B cell (primary cell): ENCODE results near the gene TMEM43. TPM values are rescaled to one million over a fixed set of nuclear protein-coding genes. Genes with fewer than 3 reads are reported as not detected.
"Not testable (repeated sequence)": the region's sequence is repeated elsewhere in the genome, so short reads cannot be mapped to it uniquely, and the experiment has no call there.

ENCODE experiments used
- ATAC-seq: fragments of 200-7000 bp; cut with Tn5 transposase; one replicate; pipeline ENCODE4 v1.10.0; 2021; ENCODE audit warnings: low read depth, mild to moderate bottlenecking, moderate number of reproducible peaks, moderate library complexity
- CTCF ChIA-PET: fragments of 350-600 bp; sonication (Branson Sonifier 250); formaldehyde crosslinking; loops from one replicate; lab custom pipeline; 2021; ENCODE audit warnings: antibody characterized with exemption, inconsistent platforms; lab: Charles Lee
- POLR2A ChIA-PET: fragments of 350-600 bp; sonication (Branson Sonifier 250); formaldehyde crosslinking; loops from one replicate; lab custom pipeline; 2021; ENCODE audit warnings: antibody characterized with exemption; lab: Charles Lee
- DNase-seq: peaks from one replicate; pipeline ENCODE4 v3.0.0; 2013
- H2AFZ ChIP-seq: 2 replicates; pipeline ENCODE4 v1.6.1; 2012; ENCODE audit warnings: mild to moderate bottlenecking, low read depth, low read length; ENCODE audit not compliant: insufficient read depth, poor library complexity, severe bottlenecking
- H3K27ac ChIP-seq, 2 donors: 1 replicate in 1 of 2; 2 replicates in 1 of 2; pipeline ENCODE4 v1.5.1; 2012 to 2013; ENCODE audit warnings: low read length in 2 of 2, mild to moderate bottlenecking in 2 of 2, moderate library complexity in 1 of 2
- H3K27me3 ChIP-seq, 4 experiments: fragments of 200-600 bp in 1 of 4; sonication (generic) in 1 of 4; replicated peaks in 1 of 4; 1 replicate in 2 of 4; 2 replicates in 2 of 4; pipeline versions ENCODE4 v1.6.1 to v1.7.0; 2013 to 2016; ENCODE audit warnings: low read length in 3 of 4, mild to moderate bottlenecking in 2 of 4, mixed read lengths in 1 of 4, moderate library complexity in 1 of 4; ENCODE audit not compliant: insufficient read depth in 4 of 4, control insufficient read depth in 3 of 4; ENCODE audit errors: control extremely low read depth in 1 of 4
- H3K36me3 ChIP-seq, 2 experiments: replicated peaks in 1 of 2; 1 replicate in 1 of 2; 2 replicates in 1 of 2; pipeline versions ENCODE4 v1.6.1 to v1.7.1; 2013; ENCODE audit warnings: low read length in 1 of 2; ENCODE audit not compliant: insufficient read depth in 2 of 2, control insufficient read depth in 1 of 2; ENCODE audit errors: control extremely low read depth in 1 of 2, extremely low read depth in 1 of 2
- H3K4me1 ChIP-seq, 2 donors: fragments of 200-600 bp in 1 of 2; sonication (generic) in 1 of 2; 1 replicate in 1 of 2; 2 replicates in 1 of 2; pipeline versions ENCODE4 v1.5.1 to v1.6.1; 2013 to 2017; ENCODE audit warnings: low read length in 2 of 2; ENCODE audit not compliant: control insufficient read depth in 2 of 2, insufficient read depth in 2 of 2
- H3K4me2 ChIP-seq: replicated peaks from 2 replicates; pipeline ENCODE3; 2012; ENCODE audit warnings: mild to moderate bottlenecking, low read depth, low read length; ENCODE audit not compliant: poor library complexity, severe bottlenecking
- H3K4me3 ChIP-seq, 5 experiments: fragments of 200-600 bp in 1 of 5; sonication (generic) in 1 of 5; 1 replicate in 3 of 5; 2 replicates in 2 of 5; pipeline versions ENCODE4 v1.5.1 to v1.7.0; 2011 to 2016; ENCODE audit warnings: low read length in 4 of 5, mild to moderate bottlenecking in 4 of 5, low read depth in 2 of 5, control low read depth in 1 of 5, moderate library complexity in 1 of 5; ENCODE audit not compliant: insufficient read depth in 1 of 5; ENCODE audit errors: control extremely low read depth in 1 of 5, extremely low read depth in 1 of 5
- H3K79me2 ChIP-seq: fragments of 200-600 bp; sonication (generic); one replicate; pipeline ENCODE4 v1.6.0; 2016; ENCODE audit warnings: low read length; ENCODE audit not compliant: control insufficient read depth, insufficient read depth
- H3K9ac ChIP-seq: fragments of 200-600 bp; sonication (generic); 2 replicates; pipeline ENCODE4 v1.6.1; 2017; ENCODE audit warnings: mild to moderate bottlenecking, low read length, moderate library complexity
- H3K9me3 ChIP-seq, 3 donors: one replicate each; pipeline versions ENCODE4 v1.6.1 to v1.7.1; 2013; ENCODE audit warnings: low read length in 2 of 3; ENCODE audit not compliant: control insufficient read depth in 2 of 3, insufficient read depth in 1 of 3; ENCODE audit errors: control extremely low read depth in 1 of 3
- H4K20me1 ChIP-seq: 2 replicates; pipeline ENCODE4 v1.6.0; 2012; ENCODE audit warnings: mild to moderate bottlenecking, low read length; ENCODE audit not compliant: insufficient read depth, control insufficient read depth, poor library complexity, severe bottlenecking
- H3K27ac Mint-ChIP-seq: one replicate; pipeline ENCODE4 v1.8.0; 2021; ENCODE audit warnings: mixed read lengths
- H3K27me3 Mint-ChIP-seq: one replicate; pipeline ENCODE4 v1.8.0; 2021; ENCODE audit warnings: mixed read lengths
- H3K4me1 Mint-ChIP-seq: one replicate; pipeline ENCODE4 v1.8.0; 2021; ENCODE audit warnings: mixed read lengths
- H3K4me3 Mint-ChIP-seq: one replicate; pipeline ENCODE4 v1.8.0; 2021; ENCODE audit warnings: mixed read lengths
- H3K9me3 Mint-ChIP-seq: one replicate; pipeline ENCODE4 v1.8.0; 2022; ENCODE audit warnings: mixed read lengths; ENCODE audit not compliant: insufficient read depth
- EZH2 ChIP-seq: IDR thresholded peaks from 2 replicates; pipeline ENCODE4 v1.6.1; 2012; ENCODE audit warnings: borderline replicate concordance, low read depth, mild to moderate bottlenecking, moderate library complexity, low read length; ENCODE audit not compliant: insufficient read depth, poor library complexity, severe bottlenecking
- WGBS: methylation state at CpG from one replicate; pipeline ENCODE4 v1.1.5; 2013; ENCODE audit warnings: missing lambda C conversion rate; ENCODE audit not compliant: insufficient coverage; 5-methylcytosine and 5-hydroxymethylcytosine counted together
- intact Hi-C: fragments of 100-400 bp; cut with micrococcal nuclease; formaldehyde crosslinking; loops from one replicate; pipeline ENCODE4 v1.10.0; 2022
- polyA plus RNA-seq: library from polyadenylated mRNA; depleted of rRNA; stranded (reverse); fragments of >200 nt; gene quantifications from 2 replicates; pipeline ENCODE4 v1.2.3, GENCODE V29; 2012
- total RNA-seq, 2 donors: library from RNA; stranded (reverse); fragments of 120-200 nt in 1 of 2; gene quantifications; 1 replicate in 1 of 2; 2 replicates in 1 of 2; pipeline versions ENCODE4 v1.2.3 to v1.2.4, GENCODE V29; 2013 to 2022
- TF ChIP-seq, protein P1 (sequence below): fragments of 200-600 bp; IDR thresholded peaks from one replicate; pipeline ENCODE4 v1.8.0; 2022; ENCODE audit warnings: antibody characterized with exemption, mild to moderate bottlenecking

The TMEM43 gene
- total and polyA plus RNA-seq, 2 donors (not counting 1 experiment from before 2014, with no cell fraction given) = 29.5 to 37.6 TPM

DNA sequence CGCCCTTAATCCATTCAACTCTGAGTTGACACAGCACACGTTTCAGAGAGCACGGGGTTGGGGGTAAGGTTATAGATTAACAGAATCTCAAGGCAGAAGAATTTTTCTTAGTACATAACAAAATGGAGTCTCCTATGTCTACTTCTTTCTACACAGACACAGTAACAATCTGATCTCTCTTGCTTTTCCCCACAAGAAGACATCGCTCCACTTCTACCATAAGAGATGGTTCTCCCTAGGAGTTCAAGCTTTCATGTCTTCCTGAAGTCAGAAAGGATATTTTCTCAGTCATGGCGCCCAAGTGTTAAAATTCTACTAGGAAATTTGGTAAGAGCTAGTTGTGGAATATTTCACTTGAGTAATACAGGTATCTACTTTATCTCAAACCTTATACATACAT lies 32.9 kb upstream of the TMEM43 start:
- ATAC-seq, H3K4me1 Mint-ChIP-seq, H3K27ac Mint-ChIP-seq, H3K9ac ChIP-seq, intact Hi-C loops, H3K9me3 ChIP-seq, H2AFZ ChIP-seq, H4K20me1 ChIP-seq, H3K4me1 ChIP-seq, H3K36me3 ChIP-seq, DNase-seq, H3K4me2 ChIP-seq, H3K4me3 Mint-ChIP-seq, H3K27ac ChIP-seq, CTCF ChIA-PET, POLR2A ChIA-PET, H3K79me2 ChIP-seq, H3K9me3 Mint-ChIP-seq, H3K4me3 ChIP-seq, H3K27me3 ChIP-seq: not testable (repeated sequence)
- peaks cover 38% of the 10 kb centered on the region for H3K27me3 Mint-ChIP-seq
- no CpG with 5 or more reads among the region's 5 CpGs for WGBS

DNA sequence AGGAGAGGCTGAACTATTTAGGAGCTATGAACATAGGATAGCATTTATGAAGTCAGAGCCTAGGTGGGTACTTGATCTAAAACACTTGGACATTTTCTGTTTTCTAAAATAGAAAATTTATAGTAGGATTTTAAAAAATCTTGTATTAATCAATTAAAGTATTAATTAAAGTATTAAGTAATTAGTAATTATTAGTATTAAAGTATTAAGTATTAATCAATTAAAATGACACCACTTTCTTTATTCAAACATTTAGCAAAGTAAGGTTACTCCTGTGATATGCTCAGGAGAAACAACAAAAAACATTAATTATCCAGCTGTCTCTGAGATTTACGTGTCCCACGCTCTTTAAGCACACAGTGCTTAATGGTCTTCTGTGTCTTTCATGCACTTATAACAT lies 32.4 kb upstream of the TMEM43 start:
- Histone ChIP-seq H3K9ac (no peak overlapping the region), H2AFZ (no peak overlapping the region), H3K9me3 (peaks cover 0 to 3% (median 1%) of the 10 kb centered on the region in 3 donors), H3K27me3 (peaks cover 0 to 2% (median 0%) of the 10 kb centered on the region in 4 experiments), H3K36me3 (no peaks in the 10 kb centered on the region), H3K4me1 (no peaks in the 10 kb centered on the region), H4K20me1 (no peaks in the 10 kb centered on the region), H3K4me2 (no peak overlapping the region), H3K79me2 (no peaks in the 10 kb centered on the region), H3K27ac (no peak overlapping the region), H3K4me3 (no peak overlapping the region)
- H3K9me3 Mint-ChIP-seq = peaks cover 7% of the 10 kb centered on the region
- DNase-seq = no peak
- H3K4me3 Mint-ChIP-seq = no peak overlapping the region
- intact Hi-C loops = no loop called here
- no peaks in the 10 kb centered on the region for H3K4me1 Mint-ChIP-seq
- ChIA-PET CTCF (no interaction called here), POLR2A (no interaction called here)
- H3K27ac Mint-ChIP-seq = no peak overlapping the region
- WGBS = no CpG with 5 or more reads among the region's 2 CpGs
- H3K27me3 Mint-ChIP-seq = peaks cover 41% of the 10 kb centered on the region
- no peak for ATAC-seq
- TF ChIP-seq, protein P1, sequence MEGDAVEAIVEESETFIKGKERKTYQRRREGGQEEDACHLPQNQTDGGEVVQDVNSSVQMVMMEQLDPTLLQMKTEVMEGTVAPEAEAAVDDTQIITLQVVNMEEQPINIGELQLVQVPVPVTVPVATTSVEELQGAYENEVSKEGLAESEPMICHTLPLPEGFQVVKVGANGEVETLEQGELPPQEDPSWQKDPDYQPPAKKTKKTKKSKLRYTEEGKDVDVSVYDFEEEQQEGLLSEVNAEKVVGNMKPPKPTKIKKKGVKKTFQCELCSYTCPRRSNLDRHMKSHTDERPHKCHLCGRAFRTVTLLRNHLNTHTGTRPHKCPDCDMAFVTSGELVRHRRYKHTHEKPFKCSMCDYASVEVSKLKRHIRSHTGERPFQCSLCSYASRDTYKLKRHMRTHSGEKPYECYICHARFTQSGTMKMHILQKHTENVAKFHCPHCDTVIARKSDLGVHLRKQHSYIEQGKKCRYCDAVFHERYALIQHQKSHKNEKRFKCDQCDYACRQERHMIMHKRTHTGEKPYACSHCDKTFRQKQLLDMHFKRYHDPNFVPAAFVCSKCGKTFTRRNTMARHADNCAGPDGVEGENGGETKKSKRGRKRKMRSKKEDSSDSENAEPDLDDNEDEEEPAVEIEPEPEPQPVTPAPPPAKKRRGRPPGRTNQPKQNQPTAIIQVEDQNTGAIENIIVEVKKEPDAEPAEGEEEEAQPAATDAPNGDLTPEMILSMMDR = no peak
- TF ChIP-seq EZH2 = no peak
